Retinal pigment epithelial cell (primary cell): ENCODE measurements around the gene PLA2G2D.

Experiments used
- DNase-seq: peaks from one replicate; pipeline ENCODE4 v3.0.0-alpha.2; 2010; ENCODE audit warnings: low read depth
- H3K4me3 ChIP-seq: 2 replicates; pipeline ENCODE4 v1.5.1; 2011; ENCODE audit warnings: mild to moderate bottlenecking, low read length, control low read depth, moderate library complexity
- CTCF ChIP-seq: conservative IDR thresholded peaks from 2 replicates; pipeline ENCODE4 v1.5.1; 2011; ENCODE audit warnings: low read depth, low read length, control low read depth, inconsistent platforms

PLA2G2D gene

DNA sequence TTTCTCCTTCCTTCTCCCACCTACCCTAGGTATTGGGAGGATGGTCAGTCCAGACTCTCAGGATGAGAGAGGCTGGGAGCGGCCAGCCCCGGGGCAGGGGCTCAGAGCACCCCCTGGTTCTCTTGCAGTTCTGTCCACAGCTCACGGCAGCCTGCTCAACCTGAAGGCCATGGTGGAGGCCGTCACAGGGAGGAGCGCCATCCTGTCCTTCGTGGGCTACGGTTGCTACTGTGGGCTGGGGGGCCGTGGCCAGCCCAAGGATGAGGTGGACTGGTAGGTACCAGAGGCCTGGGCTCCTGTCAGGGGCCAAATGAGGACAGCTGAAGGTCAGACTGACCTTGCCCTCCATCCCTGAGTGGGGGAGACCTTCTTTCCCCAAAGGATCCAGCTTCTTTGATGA, 24.0 kb upstream of the PLA2G2D start:
- no peak for TF ChIP-seq CTCF
- no peak for DNase-seq

DNA sequence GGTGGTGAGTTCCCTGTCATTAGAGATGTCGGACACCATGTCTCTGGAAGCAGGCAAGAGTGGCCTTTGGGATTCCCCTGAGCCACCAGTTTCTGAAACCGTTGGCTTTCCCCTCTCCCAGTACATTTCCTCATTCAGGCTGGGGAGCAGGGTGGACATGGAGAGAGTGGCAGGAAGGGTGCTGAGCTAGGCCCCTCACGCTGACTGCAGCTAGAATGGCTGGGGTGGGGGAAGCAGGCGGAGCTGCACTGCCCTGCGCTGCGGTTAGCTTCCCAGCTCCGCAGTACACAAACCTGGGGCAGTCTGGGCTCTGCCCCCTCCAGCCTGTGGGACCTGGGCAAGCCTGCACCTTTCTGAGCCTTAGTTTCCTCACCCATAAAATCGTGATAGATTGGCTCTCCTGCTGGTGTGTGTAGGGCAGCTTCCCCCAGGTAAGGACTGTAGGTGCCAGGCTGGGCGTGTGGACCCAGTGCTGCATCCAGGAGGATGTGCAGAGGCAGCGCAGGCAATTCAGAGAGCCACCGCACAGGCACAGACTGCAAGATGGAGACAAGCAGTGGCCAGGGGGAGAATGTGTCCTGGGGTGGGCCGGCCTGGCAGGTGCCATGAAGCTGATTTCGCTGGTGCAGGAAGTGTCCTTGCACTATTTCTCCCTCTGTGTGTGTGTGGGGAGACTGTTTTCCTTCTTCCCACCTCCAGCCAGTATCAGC, 22.8 kb upstream of the PLA2G2D start:
- DNase-seq = no peak
- H3K4me3 ChIP-seq = no peak overlapping the region
- TF ChIP-seq CTCF = no peak

More for the DNA sequence above, 24.0 kb upstream of the PLA2G2D start:
- no peak overlapping the region for H3K4me3 ChIP-seq

DNA sequence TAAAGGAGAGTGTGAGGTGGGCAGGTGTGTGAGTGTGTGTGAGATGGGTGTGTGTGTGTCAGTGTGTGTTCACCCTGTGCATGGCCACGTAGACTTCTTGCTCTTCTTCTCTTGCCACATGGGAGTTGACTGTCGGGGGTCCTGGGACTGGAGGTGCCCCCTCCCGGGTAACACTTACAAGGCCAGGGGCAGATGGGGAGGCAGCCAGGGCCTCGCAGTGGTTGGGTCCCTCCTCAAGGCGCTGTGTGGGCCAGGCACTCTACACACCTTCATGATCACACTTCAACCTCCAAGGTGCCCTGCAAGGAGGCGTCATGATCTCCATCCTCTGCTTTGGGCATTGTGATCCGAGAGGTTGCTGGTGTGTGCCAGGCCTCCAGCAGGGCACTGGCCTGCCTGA, 22.1 kb upstream of the PLA2G2D start:
- no peak overlapping the region for H3K4me3 ChIP-seq
- no peak for TF ChIP-seq CTCF

GRCh38 chr1:20141001-20141400, 21.7 kb upstream of the PLA2G2D start:
- H3K4me3 ChIP-seq = no peak overlapping the region
- TF ChIP-seq CTCF = no peak
- DNase-seq = no peak

More for the DNA sequence above, 22.1 kb upstream of the PLA2G2D start:
- DNase-seq = no peak

DNA sequence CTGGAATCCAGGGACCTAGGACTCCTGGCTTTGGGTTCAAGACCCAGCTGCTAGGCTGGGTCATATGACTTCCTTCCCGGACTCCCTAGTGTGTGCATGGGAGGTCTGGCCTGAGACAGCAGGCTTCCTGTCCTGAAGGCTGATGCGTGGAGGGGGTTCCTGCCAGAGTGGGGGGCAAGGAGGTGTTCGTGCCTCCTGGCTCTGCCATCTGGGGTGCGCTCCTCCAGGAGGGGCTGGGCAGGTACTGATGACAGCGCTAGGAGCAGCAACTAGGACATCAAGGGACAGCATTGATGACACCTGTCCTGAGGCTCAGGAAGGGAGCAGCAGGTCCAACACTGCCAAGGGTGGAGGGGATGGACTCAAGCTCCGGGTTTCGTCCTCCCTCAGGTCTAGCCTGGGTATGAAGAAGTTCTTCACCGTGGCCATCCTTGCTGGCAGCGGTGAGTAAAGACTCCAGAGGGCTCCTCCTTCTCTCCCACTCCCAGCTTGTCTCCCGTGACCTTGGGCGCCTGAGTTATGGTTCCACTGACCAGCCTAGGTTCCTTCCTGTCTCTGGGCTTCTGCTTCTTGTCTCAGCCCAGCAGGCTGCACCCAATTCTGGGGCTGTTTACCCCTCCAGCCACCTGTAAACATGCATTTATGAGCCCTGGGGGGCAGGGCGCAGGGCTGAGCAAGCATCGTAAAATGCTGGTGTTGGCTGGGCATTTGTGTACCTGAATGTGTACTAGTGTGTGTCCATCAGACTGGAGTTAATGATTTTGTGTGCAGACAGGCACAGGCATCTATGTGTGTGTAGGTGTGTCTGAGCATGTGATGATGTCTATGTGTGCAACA, 20.7 kb upstream of the PLA2G2D start:
- TF ChIP-seq CTCF = no peak
- H3K4me3 ChIP-seq = no peak overlapping the region
- no peak for DNase-seq

DNA sequence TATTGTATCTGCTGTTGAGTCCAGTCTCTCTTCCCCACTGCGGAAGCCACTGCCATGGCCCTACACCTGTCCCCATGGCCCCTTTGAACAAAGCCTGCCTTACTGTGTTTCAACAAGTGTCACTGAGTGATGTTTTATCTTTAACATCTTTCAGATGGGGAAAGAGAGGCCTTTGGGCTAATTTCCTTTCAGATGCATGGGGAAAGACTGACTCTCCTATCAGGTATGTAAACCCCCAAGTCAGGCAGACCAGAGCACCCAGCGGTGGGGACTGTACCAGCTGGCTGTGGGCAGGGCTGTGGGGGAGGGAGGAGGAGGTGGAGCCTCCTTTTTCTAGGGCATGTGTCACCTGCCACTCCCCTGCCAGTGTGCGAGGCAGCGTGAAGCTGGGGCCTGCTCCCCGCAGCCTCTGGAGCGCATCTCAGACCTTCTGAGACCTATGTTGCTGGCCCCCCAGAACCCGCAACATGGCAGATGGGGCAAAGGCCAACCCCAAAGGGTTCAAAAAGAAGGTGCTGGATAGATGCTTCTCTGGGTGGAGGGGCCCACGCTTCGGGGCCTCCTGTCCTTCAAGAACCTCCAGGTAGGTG, 19.7 kb upstream of the PLA2G2D start, which contains the start of gene PLA2G2F:
Gene PLA2G2F (plus strand): TSS at position 363 of the 590 bp plus-strand sequence. CDS start 105 bp downstream, at position 468.
- H3K4me3 ChIP-seq = no peak within 1 kb of the TSS
- no peak for DNase-seq
- no peak for TF ChIP-seq CTCF
